Measurements from ENCODE around the gene TRIM62.

DNA sequence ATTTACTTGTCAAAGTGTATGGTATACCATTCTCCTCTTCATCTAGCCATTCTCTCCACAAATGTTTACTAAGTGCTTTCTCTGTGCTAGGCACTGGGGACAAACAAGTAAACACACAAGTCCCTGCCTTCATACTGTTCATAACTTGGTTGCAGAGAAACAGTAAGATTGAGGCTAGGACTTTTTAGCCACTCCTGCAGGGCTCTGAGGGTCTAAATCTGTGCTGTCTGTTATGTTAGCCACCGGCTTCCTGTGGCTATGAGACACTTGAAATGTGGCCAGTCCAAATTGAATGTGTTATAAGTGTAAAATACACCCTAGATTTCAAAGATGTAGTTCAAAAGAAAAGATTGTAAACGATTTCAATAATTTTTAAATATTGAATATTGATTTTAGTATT lies 50.7 kb downstream of the TRIM62 start:
- TF ChIP-seq CTCF (IDR thresholded peaks at IDR 0.05) (no peak), EP300 (IDR thresholded peaks at IDR 0.05) (no peak)
